Body of pancreas (tissue), 4 donors: ENCODE results near the gene AMIGO3. TPM values are rescaled to one million over a fixed set of nuclear protein-coding genes. Genes with fewer than 3 reads are reported as not detected.

ENCODE experiments used
- ATAC-seq: fragments of 150-250 bp; one replicate; pipeline ENCODE4 v1.9.1; 2016
- DNase-seq, 4 donors: peaks; one replicate each; pipeline ENCODE4 v3.0.0-alpha.2; 2019
- H3K27ac ChIP-seq, 4 donors: fragments of 200-600 bp; sonication (generic); 1 replicate in 3 of 4; 2 replicates in 1 of 4; pipeline versions ENCODE4 v1.5.1 to v1.6.1; 2016 to 2019; ENCODE audit warnings: mild to moderate bottlenecking in 1 of 4, mixed read lengths in 1 of 4, moderate library complexity in 1 of 4
- H3K27me3 ChIP-seq, 2 donors: fragments of 200-600 bp; sonication (generic); one replicate each; pipeline ENCODE4 v1.6.0; 2016; ENCODE audit warnings: mild to moderate bottlenecking in 1 of 2
- H3K36me3 ChIP-seq, 2 donors: fragments of 200-600 bp; sonication (generic); replicated peaks in 1 of 2; 2 replicates each; pipeline ENCODE4 v1.5.1; 2016; ENCODE audit warnings: low read depth in 2 of 2; ENCODE audit not compliant: insufficient read depth in 1 of 2
- H3K4me1 ChIP-seq: fragments of 200-600 bp; sonication (generic); one replicate; pipeline ENCODE4 v1.6.0; 2016
- H3K4me3 ChIP-seq, 2 donors: fragments of 200-600 bp; sonication (generic); 1 replicate in 1 of 2; 2 replicates in 1 of 2; pipeline ENCODE4 v1.5.1; 2016 to 2019
- H3K9me3 ChIP-seq, 3 donors: fragments of 200-600 bp; sonication (generic); 1 replicate in 2 of 3; 2 replicates in 1 of 3; pipeline ENCODE4 v1.5.1; 2016
- CTCF ChIP-seq, 7 experiments: fragments of 450-650 bp in 4 of 7; fragments of 200-600 bp in 3 of 7; sonication (generic) in 3 of 7; IDR thresholded peaks; one replicate each; pipeline ENCODE4 v1.5.1; 2016 to 2019; ENCODE audit warnings: antibody characterized with exemption in 7 of 7
- POLR2A ChIP-seq, 3 donors: fragments of 450-650 bp; IDR thresholded peaks; one replicate each; pipeline ENCODE4 v1.6.1; 2016; ENCODE audit warnings: antibody characterized with exemption in 3 of 3, mild to moderate bottlenecking in 2 of 3
- WGBS, 2 donors: methylation state at CpG; one replicate each; pipeline ENCODE4 v1.1.5; 2017; 5-methylcytosine and 5-hydroxymethylcytosine counted together
- intact Hi-C: fragments of 100-400 bp; cut with DNase I; formaldehyde crosslinking; loops from one replicate; pipeline ENCODE4 v1.15.1; 2023
- total RNA-seq, 2 donors: library from RNA; depleted of rRNA; stranded (reverse); fragments of >200 nt; gene quantifications; one replicate each; pipeline ENCODE4 v1.1.0, GENCODE V29; 2016

Gene AMIGO3
- total RNA-seq, 2 donors from 2014 or later = 2.0 to 2.1 TPM

- no peak for DNase-seq
- intact Hi-C loops = loop anchor here (10.0 kb wide), 1 partner anchor 130 kb away; no protein-coding TSS in a partner anchor
- Histone ChIP-seq H3K4me3 (no peak overlapping the region), H3K36me3 (peaks cover 0 to 7% of the 10 kb centered on the region in 2 donors), H3K27ac (no peak overlapping the region), H3K27me3 (no peaks in the 10 kb centered on the region), H3K4me1 (no peaks in the 10 kb centered on the region), H3K9me3 (no peaks in the 10 kb centered on the region)
- no peak for TF ChIP-seq CTCF (IDR thresholded peaks at IDR 0.05)
- no peak for TF ChIP-seq POLR2A (IDR thresholded peaks at IDR 0.05)
- 91% methylated on average over 8 of the region's 8 CpGs; no CpG with 5 or more reads in 1 of the 2 donors for WGBS, 2 donors
- ATAC-seq = no peak
These were observed 14.9 kb downstream of the AMIGO3 start for GRCh38 chr3:49704629-49705028.

- intact Hi-C loops = loop anchor here (10.0 kb wide), 1 partner anchor 131 kb away; no protein-coding TSS in a partner anchor
- no peaks in the 10 kb centered on the region for H3K4me1 ChIP-seq
- WGBS, 2 donors = 93 to 95% methylated on average over 7 of the region's 7 CpGs
- TF ChIP-seq CTCF (IDR thresholded peaks at IDR 0.05) (no peak), POLR2A (IDR thresholded peaks at IDR 0.05) (no peak)
- H3K4me3 ChIP-seq = no peak overlapping the region
- H3K36me3 ChIP-seq = peaks cover 0 to 7% of the 10 kb centered on the region in 2 donors
- H3K27me3 ChIP-seq = no peaks in the 10 kb centered on the region
- no peak for ATAC-seq
- H3K9me3 ChIP-seq = no peaks in the 10 kb centered on the region
- no peak for DNase-seq
- H3K27ac ChIP-seq = no peak overlapping the region
These were observed 15.5 kb downstream of the AMIGO3 start for GRCh38 chr3:49703956-49704355.

- TF ChIP-seq POLR2A (IDR thresholded peaks at IDR 0.05) (no peak), CTCF (IDR thresholded peaks at IDR 0.05) (peak; percentile 74 to 85 (median 80))
- H3K9me3 ChIP-seq = no peaks in the 10 kb centered on the region
- WGBS, 2 donors = 37 to 38% methylated on average over 2 to 13 of the region's 14 CpGs
- H3K27me3 ChIP-seq = no peaks in the 10 kb centered on the region
- intact Hi-C loops = loop anchor here (10.0 kb wide), 1 partner anchor 131 kb away; no protein-coding TSS in a partner anchor
- DNase-seq (peak; percentile 69 to 77 (median 74)), ATAC-seq (peak; percentile 86)
- H3K4me1 ChIP-seq = no peaks in the 10 kb centered on the region
- H3K4me3 ChIP-seq = no peak overlapping the region
- H3K27ac ChIP-seq = no peak overlapping the region
- peaks cover 0 to 7% of the 10 kb centered on the region in 2 donors for H3K36me3 ChIP-seq
These were observed 16.0 kb downstream of the AMIGO3 start for GRCh38 chr3:49703443-49703927.

GRCh38 chr3:49702672-49703071, 16.8 kb downstream of the AMIGO3 start:
- no peaks in the 10 kb centered on the region for H3K9me3 ChIP-seq
- TF ChIP-seq POLR2A (IDR thresholded peaks at IDR 0.05) (no peak), CTCF (IDR thresholded peaks at IDR 0.05) (no peak)
- no peak overlapping the region for H3K27ac ChIP-seq
- ATAC-seq (no peak), DNase-seq (no peak)
- H3K36me3 ChIP-seq = peaks cover 0 to 9% of the 10 kb centered on the region in 2 donors
- no peaks in the 10 kb centered on the region for H3K27me3 ChIP-seq
- no peaks in the 10 kb centered on the region for H3K4me1 ChIP-seq
- WGBS, 2 donors = 85% methylated on average over 11 of the region's 11 CpGs; no CpG with 5 or more reads in 1 of the 2 donors
- no peak overlapping the region for H3K4me3 ChIP-seq
- intact Hi-C loops = loop anchor here (10.0 kb wide), 1 partner anchor 132 kb away; no protein-coding TSS in a partner anchor
